Activated CD8-positive, alpha-beta memory T cell treated with anti-CD3 and anti-CD28 coated beads, Interleukin-2, amount 50 U/mL, for 24 hours (primary cell): Measurements from ENCODE around the gene FOXD2.
A peak's percentile ranks its signal among the peaks of the same experiment; 100 is the strongest.

Experiments
- DNase-seq: peaks from one replicate; pipeline ENCODE4 v3.0.0-alpha.2; 2020; ENCODE audit errors: extremely low read depth

Gene FOXD2

DNA sequence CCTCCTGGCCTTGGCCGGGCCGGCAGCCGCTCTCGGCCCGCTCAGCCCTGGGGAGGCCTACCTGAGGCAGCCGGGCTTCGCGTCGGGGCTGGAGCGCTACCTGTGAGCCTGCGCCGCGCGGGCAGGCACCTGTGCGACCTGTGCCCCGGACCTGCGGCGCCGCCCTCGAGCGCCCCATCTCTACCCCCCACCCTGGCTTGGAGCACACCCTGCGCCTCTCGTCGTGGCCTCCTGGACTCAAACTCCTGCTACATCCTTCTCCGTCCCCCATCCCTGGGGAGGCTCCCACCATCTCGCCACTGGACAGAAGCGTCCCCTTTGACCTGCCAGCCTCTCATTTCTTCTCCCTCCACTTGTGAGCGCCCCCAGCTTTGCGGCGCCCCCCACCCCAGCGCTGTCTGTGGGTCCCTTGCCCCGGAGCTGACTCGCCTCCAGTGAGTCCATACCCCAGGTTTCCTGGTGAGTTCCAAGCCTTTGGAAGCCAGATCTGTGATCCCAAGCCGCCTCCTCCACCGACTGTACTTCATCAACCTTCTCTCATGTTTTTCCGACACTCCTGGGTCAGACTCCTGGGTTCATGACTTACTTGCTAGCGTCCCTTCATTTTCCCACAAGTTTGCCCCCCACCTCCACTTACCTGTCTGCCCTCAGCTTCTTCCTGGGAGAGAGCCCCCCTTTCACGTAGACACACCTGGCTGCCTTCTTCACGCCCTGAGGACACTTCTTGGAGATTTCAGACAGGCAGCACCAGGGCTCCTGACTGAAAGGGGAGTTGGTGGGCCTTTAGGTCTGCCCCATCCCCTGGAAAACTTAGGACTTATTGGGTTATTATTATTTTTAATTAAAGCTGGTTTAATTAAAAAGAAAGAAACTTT, 20.4 kb upstream of the FOXD2 start:
- DNase-seq: no peak

DNA sequence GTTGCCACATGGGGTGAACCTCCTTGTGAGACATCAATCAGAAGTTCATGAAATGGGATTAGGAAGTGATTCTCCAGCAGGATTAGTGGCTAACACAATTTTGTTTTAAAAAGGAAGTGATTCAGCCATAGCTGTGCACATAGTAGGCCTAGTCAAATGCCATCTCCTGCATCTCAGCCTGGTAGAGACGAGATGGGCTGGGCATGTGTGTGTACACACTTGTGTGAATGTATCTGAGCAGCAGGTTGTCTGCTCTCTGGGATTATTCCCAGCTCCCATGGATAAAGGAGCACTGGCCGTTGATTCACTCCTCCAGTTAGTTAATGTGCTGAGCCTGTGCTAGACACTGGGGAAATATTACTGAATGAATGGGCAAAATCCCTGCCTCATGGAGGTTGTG, 19.7 kb upstream of the FOXD2 start:
- DNase-seq: no peak

DNA sequence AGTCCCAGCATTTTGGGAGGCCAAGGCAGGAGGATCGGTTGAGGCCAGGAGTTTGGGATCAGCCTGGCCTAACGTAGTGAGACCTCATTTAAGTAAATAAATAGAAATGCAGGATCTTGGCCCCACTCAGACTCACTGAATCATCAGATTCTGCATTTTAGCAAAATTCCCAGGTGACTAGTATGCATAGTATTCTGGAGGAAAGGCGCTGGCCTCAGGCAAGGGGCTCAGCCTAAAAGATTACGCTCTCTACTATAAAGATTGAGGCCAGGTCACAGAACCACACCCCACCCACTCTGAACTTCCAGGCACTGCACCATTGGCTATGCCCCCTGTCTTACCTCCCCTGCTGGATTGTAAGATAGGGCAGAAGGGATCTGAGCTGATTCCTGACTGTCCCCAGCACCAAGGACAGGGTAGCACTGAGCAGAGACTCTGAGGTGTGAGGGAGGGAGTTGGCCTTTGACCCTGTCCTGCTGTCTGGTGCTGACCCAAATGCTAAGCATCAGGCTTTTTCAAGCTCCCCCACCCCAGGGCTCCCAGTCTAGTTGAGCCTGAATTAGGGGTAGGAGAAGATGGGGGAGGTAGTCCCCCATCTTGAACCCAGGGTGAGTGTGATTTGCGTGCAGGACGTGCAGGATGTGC, 19.0 kb upstream of the FOXD2 start:
- no peak for DNase-seq

DNA sequence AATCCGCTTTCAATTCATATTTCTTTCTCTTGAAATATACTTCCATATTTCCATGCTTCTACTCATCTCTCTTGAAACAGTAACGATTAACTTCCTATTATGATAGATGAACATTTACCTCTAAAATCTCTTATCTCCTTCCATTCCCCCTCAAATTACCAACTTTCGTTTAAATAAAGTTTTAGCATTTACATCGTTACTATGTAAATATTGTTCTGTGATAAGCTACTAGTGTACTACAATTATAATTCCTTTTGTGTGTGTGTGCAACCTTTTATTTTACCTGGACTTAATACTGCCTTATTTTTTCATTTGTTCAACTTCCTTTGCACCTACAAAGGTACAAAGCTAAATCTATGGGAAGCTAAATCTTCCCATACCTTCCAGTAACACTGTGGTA, 17.3 kb upstream of the FOXD2 start:
- DNase-seq: no peak

DNA sequence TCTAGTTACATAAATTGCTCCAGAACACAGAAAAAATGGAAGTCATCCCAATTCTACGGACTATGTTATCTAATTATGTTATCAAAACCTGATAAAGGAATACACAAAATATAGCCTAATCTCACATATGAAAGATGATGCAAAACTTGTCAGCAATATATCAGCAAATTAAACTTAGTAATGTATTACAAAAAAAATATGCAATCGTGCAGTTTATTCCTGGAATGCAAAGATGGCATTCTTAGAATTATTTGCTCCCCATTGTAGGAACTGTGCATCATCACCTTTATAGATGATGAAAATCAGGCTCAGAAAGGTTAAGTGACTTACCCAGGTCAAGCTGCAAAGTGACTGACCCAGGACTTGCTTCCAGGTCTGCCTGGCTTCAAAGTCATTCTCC, 14.0 kb upstream of the FOXD2 start:
- DNase-seq: no peak

DNA sequence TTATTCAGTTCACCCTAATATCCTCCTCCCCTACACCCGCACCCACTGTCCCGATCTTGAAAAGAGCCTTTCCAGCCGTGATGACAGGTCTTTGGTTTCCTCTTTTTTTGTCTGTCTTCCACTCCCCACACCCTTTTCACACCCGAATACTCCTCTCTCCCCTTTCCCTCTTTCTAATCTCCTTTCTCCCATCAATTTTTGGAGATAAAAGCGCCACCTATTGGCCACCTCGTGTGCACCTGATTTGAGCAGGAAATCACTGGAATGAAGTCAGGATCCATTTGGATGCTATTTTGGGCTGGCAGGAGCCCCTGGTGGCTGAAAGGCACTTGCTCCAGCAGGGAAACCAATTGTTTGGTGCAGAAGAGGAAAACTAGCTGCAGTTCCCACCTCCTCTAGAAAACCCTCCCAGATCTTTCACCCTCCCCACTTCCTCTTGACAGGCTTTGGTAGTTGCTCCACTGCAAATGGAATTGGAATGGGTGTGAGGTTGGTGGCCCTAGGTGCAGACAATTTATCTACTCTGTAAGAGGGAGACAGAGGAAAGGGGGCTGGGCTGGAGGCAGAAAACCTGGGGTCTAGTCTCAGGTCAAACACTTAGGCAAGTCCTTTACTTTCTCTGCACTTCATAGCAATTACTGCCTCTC, 13.4 kb upstream of the FOXD2 start:
- no peak for DNase-seq

DNA sequence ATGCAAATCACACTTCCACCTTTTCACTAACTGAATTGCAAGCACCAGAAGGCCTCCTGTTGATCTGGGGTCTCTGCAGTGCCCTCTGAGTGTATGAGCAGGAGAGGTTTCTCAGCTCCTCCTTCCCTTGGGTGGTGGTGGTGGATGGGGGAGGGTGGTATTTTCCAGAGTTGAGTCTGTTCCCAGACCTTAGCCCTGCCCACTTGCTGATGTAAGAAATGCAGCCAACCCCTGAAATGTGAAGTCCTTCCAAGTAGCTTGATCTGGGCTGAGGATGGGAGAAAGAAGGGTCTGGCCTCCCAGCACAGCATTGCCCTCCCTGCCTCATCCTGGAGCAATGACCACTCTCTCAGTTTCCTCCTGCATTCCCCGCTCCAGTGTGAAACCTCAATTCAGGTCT, 6.3 kb upstream of the FOXD2 start:
- no peak for DNase-seq

DNA sequence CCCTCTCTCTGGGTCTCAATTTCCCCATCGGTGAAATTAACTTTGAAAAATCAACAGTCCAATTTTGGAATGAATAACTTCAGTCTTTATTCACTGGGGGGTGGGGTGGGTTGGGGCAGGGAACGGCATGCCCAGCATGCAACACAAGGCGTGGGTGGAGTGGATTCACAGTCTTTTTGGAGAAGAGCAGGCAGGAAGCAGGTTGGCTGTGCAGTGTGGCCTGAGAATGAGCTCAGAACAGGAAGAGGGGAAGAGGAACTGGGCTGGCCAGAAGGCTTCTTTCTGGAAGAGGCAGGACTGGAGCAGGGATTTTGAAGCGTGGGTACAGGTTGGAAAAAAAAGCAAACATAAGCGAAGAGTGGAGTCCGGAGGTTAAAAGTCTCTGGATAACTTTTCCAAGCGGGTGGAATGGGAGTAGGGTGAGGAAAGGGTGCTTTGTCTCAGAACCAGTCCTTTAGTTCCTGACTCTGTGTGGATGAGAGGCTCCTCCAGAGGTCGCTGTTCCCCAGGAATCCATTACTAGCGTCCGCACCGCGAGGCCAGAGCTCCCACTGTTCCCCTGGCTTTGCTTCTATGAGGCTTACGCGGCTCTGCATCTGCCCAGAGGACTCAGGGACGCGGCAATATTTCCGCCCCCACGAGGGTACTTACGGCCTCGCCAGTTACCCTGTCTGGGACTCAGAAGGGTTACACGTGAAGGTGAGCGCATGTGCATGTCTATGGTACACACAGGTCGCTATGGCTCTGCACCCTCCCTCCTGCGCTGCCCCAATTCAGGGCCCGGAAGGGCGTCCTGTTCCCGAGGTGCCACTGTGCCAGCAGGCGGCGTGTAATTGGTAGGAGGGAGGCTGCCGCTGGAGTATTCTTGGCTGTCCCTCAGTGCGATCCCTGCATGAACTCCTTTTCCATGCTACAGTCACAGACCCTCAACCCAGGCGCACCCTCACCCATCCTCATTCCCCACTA, 5.5 kb upstream of the FOXD2 start:
- peak; percentile 28 for DNase-seq

DNA sequence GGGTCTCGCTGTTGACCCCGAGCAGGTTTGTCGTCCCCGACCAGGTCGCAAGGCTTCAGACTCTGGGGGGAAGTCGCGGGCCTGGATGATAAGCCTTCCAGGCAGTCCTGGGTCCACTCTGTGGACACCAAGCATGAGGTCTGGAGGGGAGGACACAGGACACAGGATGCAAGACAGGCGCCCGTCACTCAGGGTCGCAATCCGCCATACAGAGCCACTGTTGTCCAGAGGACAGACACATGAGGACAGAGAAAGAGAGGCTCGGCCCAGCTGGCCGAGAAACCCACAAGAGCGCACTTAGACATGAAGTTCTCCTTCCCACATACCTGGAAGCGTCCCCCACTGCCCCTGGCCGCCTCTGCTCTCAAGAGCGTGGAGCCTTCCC, 4.8 kb upstream of the FOXD2 start:
- no peak for DNase-seq

DNA sequence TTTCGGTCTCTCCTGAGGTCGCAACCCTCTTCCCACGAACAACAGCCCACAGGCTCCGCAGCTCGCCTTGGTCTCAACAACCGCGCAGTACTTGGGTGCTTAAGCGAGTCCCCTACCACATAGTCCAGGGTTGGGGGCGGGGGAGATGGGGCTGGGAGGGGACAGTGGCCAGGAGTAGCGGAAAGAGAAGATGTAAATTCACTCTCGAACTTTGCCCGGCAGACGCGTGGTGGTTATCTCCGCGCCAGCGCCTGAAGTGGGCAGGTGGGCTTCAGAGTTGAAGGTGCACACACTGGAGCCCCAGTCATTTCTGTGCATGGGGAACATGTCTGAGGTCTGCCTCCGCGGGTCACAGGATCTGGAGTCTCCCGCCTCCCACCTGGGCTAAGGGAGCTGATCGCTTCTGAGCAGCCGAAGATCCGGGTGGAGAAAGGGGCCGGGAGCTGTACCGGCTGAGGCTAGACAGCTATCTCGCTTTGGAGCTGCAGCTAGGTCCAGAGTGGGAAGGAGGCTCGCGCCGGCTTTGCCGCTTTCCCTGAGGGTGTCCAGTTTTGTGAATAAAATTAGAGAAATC, 4.3 kb upstream of the FOXD2 start:
- no peak for DNase-seq

DNA sequence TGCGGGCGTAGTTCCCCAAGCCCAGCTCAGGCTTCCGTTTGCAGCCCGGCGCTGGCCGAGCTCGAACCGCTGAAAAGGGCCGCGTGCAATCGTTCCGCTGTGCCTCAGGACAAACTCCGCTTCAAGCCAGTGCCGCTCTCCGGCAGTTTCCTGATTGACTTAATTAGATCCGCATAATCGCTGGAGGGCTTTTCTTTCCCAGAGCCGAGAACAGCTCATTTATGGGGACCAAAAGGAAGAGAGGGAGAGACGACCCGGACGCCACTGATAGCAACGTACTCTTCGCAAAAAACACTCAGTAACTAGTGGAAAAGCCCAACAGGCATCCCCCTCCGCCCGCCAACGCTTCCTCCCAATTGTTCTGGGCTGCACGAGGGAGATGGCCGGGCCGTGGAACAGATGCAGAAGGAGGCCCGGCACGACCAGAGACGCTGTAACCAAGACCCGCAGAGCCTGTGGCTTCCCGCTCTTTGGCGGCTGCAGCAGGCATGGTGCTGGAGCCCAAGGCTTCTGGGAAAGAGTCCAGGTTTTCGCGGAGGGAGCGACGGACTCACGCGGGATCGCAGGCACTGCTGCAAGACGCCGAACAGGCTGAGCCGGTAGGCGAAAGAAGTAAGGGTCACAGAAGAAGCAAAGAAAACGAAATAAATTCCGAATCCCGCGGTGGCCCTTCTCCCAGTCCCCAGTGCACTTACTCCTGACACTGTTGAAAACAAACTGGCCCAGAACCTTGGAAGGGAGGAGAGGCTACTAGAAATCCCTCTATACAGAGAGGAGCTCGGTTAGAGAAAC, 3.6 kb upstream of the FOXD2 start:
- no peak for DNase-seq

DNA sequence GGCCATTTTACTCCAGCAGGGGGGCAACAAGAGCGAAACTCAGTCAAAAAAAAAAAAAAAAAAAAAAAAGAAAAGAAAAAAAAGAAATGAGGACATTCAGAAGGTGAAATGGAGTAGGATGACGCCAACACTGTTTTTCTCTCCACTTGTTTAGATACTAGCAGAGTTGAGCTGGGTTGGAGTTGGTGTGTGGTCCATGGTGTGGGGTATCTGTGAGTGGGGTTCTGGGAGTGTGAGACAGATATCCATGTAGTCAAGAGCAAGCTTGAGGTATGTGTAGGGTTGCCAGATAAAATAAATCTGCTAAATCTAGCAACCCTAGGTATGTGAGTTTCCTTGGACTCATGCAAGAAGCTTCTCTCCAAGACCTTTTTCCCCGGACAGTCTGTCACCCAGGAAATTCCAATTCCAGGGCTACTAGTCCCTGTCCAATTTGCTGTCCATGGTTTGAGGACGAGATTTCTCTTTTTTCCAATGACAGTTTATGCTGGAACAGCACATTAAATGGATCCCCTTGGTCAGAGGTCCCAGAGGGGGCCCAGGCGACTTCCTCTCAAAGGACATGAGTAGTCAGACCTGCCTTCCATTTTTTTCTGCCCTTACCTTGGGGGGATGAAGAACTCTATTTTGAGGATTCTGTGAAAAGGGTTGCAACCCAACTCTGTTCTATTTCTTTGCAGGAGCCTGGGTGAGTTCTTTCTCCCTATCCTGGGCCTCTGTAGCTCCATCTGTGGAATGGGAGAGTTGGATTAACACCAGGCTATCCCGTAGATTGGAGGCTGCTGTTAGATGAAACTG, 2.1 kb upstream of the FOXD2 start:
- no peak for DNase-seq

DNA sequence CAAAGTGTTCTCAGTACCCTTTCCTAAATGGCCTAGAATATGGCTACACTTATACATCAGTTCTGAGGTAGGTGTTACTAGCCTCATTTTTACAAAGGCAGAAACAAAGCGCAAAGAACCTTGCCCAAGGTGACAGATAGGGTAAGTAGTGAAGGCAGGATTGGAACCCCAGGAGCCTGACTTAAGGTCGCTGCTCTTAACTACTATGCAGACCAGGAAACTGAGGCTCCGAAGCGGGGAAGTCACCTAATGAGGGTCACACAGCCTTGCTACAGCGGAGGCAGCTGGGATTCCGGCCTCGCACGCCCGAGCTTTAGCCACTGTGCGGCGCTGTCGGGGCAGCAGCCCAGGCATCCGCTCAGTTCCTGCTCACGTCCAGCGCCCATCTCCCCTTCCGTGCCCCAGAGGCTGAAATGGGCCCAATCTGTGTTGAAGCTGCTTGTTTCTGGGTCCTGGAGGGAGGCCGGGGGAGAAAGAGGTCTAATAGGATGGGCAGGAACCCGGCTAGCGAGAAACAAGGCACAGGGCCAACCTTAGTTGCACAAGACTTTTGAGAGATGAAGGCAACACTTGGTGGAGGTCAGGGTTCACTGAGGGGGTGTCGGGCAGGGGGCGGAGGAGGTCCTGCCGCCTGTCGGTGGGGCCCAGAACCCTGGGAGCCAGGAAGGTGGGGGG, 1.4 kb upstream of the FOXD2 start:
- DNase-seq: peak; percentile 35

DNA sequence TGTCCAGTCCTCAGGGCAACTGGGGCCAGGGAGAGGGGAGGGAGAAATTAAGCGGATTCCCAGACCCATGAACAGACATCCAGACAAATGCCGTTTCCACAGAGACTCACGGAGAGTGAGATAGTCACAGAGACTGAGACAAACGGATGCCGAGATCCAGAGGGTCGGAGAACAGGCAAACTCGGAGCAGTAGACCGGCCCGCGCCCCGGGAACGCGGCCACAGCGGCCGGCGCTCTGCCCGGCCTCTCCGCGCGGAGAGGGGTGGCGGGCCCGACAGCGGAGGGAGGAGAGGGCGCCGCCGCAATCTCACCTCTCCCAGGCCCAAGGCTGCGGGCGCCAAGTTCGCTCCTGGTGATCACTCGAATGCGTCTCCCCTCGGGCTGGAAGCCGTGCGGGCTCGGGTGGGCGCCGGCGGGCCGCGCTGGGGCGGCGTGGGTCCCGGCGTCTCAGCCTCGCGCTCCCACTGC, 831 bp upstream of the FOXD2 start:
- DNase-seq: no peak

DNA sequence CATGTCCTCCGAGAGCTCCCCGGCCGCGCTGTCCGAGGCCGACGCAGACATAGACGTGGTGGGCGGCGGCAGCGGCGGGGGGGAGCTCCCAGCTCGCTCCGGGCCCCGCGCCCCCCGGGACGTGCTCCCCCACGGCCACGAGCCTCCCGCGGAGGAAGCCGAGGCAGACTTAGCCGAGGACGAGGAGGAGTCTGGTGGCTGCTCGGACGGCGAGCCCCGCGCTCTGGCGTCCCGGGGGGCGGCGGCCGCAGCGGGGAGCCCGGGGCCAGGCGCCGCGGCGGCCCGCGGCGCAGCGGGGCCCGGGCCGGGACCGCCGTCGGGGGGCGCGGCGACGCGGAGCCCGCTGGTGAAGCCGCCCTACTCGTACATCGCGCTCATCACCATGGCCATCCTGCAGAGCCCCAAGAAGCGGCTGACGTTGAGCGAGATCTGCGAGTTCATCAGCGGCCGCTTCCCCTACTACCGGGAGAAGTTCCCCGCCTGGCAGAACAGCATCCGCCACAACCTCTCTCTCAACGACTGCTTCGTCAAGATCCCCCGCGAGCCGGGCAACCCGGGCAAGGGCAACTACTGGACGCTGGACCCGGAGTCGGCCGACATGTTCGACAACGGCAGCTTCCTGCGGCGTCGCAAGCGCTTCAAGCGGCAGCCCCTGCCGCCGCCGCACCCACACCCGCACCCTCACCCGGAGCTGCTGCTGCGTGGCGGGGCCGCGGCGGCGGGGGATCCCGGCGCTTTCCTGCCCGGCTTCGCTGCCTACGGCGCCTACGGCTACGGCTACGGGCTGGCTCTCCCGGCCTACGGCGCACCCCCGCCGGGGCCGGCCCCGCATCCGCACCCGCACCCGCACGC, 547 bp downstream of the FOXD2 start:
- DNase-seq: no peak

DNA sequence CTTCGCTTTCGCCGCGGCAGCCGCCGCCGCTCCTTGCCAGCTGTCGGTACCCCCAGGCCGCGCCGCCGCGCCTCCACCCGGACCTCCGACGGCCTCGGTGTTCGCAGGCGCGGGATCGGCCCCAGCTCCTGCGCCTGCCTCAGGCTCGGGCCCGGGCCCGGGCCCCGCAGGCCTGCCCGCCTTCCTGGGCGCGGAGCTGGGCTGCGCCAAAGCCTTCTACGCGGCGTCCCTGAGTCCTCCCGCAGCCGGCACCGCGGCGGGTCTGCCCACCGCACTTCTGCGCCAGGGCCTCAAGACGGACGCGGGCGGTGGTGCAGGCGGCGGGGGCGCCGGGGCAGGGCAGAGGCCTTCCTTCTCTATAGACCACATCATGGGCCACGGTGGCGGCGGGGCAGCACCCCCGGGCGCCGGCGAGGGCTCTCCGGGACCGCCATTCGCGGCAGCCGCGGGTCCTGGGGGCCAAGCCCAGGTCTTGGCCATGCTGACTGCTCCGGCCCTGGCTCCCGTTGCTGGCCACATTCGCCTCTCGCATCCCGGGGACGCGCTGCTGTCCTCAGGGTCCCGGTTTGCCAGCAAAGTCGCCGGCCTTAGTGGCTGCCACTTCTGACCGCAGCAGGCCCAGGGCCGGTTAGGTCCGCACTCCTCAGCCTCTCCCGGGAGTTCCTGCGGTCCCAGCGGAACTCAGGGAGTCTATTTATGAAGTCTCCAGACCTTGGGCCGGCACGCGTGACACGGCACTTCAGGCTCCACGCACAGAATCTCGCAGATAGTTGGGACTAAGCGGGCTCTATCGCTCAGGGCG, 1.4 kb downstream of the FOXD2 start:
- no peak for DNase-seq
